Subcutaneous abdominal adipose tissue (tissue), 5 donors: ENCODE measurements around the gene EXOC8.

Experiments
- H3K27ac ChIP-seq: one replicate; pipeline ENCODE4 v1.7.0; 2013; ENCODE audit warnings: low read depth, mild to moderate bottlenecking, inconsistent platforms, low read length, moderate library complexity
- H3K27me3 ChIP-seq, 5 donors: one replicate each; pipeline ENCODE4 v1.7.0; 2013; ENCODE audit warnings: low read length in 5 of 5, inconsistent platforms in 1 of 5; ENCODE audit not compliant: control insufficient read depth in 5 of 5, insufficient read depth in 4 of 5
- H3K36me3 ChIP-seq, 5 donors: one replicate each; pipeline ENCODE4 v1.7.0; 2013; ENCODE audit warnings: low read length in 5 of 5; ENCODE audit not compliant: control insufficient read depth in 5 of 5, insufficient read depth in 5 of 5
- H3K4me1 ChIP-seq, 5 donors: one replicate each; pipeline ENCODE4 v1.7.0; 2013; ENCODE audit warnings: low read length in 5 of 5, mild to moderate bottlenecking in 3 of 5, moderate library complexity in 1 of 5; ENCODE audit not compliant: control insufficient read depth in 5 of 5, insufficient read depth in 5 of 5
- H3K4me3 ChIP-seq, 5 donors: one replicate each; pipeline ENCODE4 v1.7.0; 2013; ENCODE audit warnings: low read length in 5 of 5, low read depth in 1 of 5
- H3K9ac ChIP-seq, 5 donors: one replicate each; pipeline ENCODE4 v1.7.0; 2013; ENCODE audit warnings: low read length in 5 of 5, mild to moderate bottlenecking in 4 of 5, moderate library complexity in 3 of 5
- H3K9me3 ChIP-seq, 5 donors: one replicate each; pipeline ENCODE4 v1.7.0; 2013; ENCODE audit warnings: low read length in 5 of 5; ENCODE audit not compliant: control insufficient read depth in 5 of 5
- donor health status: healthy.
- donor health status: healthy.
- donor health status: healthy.
- donor health status: healthy.
- donor health status: healthy.

EXOC8 gene

GRCh38 chr1:231376101-231376500 is 38.4 kb upstream of the EXOC8 start:
- Histone ChIP-seq H3K4me3 (no peak overlapping the region), H3K36me3 (no peaks in the 10 kb centered on the region), H3K4me1 (peaks cover 0 to 27% (median 5%) of the 10 kb centered on the region in 5 donors), H3K9me3 (no peaks in the 10 kb centered on the region), H3K9ac (no peak overlapping the region), H3K27ac (no peak overlapping the region), H3K27me3 (no peaks in the 10 kb centered on the region)

GRCh38 chr1:231374394-231374793 is 36.7 kb upstream of the EXOC8 start:
- H3K9me3 ChIP-seq, result no peaks in the 10 kb centered on the region
- peaks cover 0 to 7% (median 2%) of the 10 kb centered on the region in 5 donors for H3K36me3 ChIP-seq
- H3K4me3 ChIP-seq, result no peak overlapping the region
- H3K27ac ChIP-seq, result no peak overlapping the region
- H3K27me3 ChIP-seq, result no peaks in the 10 kb centered on the region
- no peak overlapping the region for H3K9ac ChIP-seq
- H3K4me1 ChIP-seq, result peaks cover 0 to 25% (median 5%) of the 10 kb centered on the region in 5 donors

GRCh38 chr1:231372501-231372900 is 34.8 kb upstream of the EXOC8 start:
- no peak overlapping the region for H3K4me3 ChIP-seq
- no peaks in the 10 kb centered on the region for H3K9me3 ChIP-seq
- H3K4me1 ChIP-seq, result peaks cover 0 to 10% (median under 1%) of the 10 kb centered on the region in 5 donors
- H3K27ac ChIP-seq, result no peak overlapping the region
- no peaks in the 10 kb centered on the region for H3K27me3 ChIP-seq
- no peak overlapping the region for H3K9ac ChIP-seq
- peaks cover 0 to 16% (median 7%) of the 10 kb centered on the region in 5 donors for H3K36me3 ChIP-seq

- Histone ChIP-seq H3K4me3 (no peak overlapping the region), H3K36me3 (peaks cover 4 to 19% (median 18%) of the 10 kb centered on the region in 5 donors), H3K27me3 (no peaks in the 10 kb centered on the region), H3K9me3 (no peaks in the 10 kb centered on the region), H3K4me1 (no peaks in the 10 kb centered on the region), H3K27ac (no peak overlapping the region), H3K9ac (no peak overlapping the region)
Observed at GRCh38 chr1:231369282-231369681, 31.6 kb upstream of the EXOC8 start.

GRCh38 chr1:231364192-231364591 is 26.5 kb upstream of the EXOC8 start:
- peaks cover 2 to 18% (median 14%) of the 10 kb centered on the region in 5 donors for H3K36me3 ChIP-seq
- H3K9me3 ChIP-seq, result no peaks in the 10 kb centered on the region
- peaks cover 0 to under 1% (median 0%) of the 10 kb centered on the region in 5 donors for H3K4me1 ChIP-seq
- no peak overlapping the region for H3K9ac ChIP-seq
- H3K4me3 ChIP-seq, result no peak overlapping the region
- no peak overlapping the region for H3K27ac ChIP-seq
- H3K27me3 ChIP-seq, result no peaks in the 10 kb centered on the region

- Histone ChIP-seq H3K36me3 (peaks cover 2 to 18% (median 11%) of the 10 kb centered on the region in 5 donors), H3K9ac (no peak overlapping the region), H3K4me1 (peaks cover 0 to 2% (median 0%) of the 10 kb centered on the region in 5 donors), H3K27ac (no peak overlapping the region), H3K27me3 (no peaks in the 10 kb centered on the region), H3K4me3 (no peak overlapping the region), H3K9me3 (no peaks in the 10 kb centered on the region)
Observed at GRCh38 chr1:231363624-231364023, 26.0 kb upstream of the EXOC8 start.

- H3K27ac ChIP-seq, result no peak overlapping the region
- H3K27me3 ChIP-seq, result no peaks in the 10 kb centered on the region
- peaks cover 2 to 18% (median 9%) of the 10 kb centered on the region in 5 donors for H3K36me3 ChIP-seq
- H3K4me1 ChIP-seq, result peaks cover 2 to 5% (median 5%) of the 10 kb centered on the region in 5 donors
- no peaks in the 10 kb centered on the region for H3K9me3 ChIP-seq
- H3K4me3 ChIP-seq, result no peak overlapping the region
- no peak overlapping the region for H3K9ac ChIP-seq
Observed at GRCh38 chr1:231362325-231362724, 24.7 kb upstream of the EXOC8 start.

GRCh38 chr1:231359113-231359512 is 21.5 kb upstream of the EXOC8 start:
- no peaks in the 10 kb centered on the region for H3K27me3 ChIP-seq
- peaks cover 2 to 5% (median 5%) of the 10 kb centered on the region in 5 donors for H3K4me1 ChIP-seq
- no peak overlapping the region for H3K9ac ChIP-seq
- no peak overlapping the region for H3K4me3 ChIP-seq
- H3K36me3 ChIP-seq, result peaks cover 0 to 7% (median 6%) of the 10 kb centered on the region in 5 donors
- no peak overlapping the region for H3K27ac ChIP-seq
- no peaks in the 10 kb centered on the region for H3K9me3 ChIP-seq

- peaks cover 2 to 5% (median 5%) of the 10 kb centered on the region in 5 donors for H3K4me1 ChIP-seq
- H3K9ac ChIP-seq, result peak overlapping the region in 1 of 5 donors; percentile 19
- no peak overlapping the region for H3K4me3 ChIP-seq
- H3K27ac ChIP-seq, result no peak overlapping the region
- H3K27me3 ChIP-seq, result no peaks in the 10 kb centered on the region
- peaks cover under 1 to 11% (median 9%) of the 10 kb centered on the region in 5 donors for H3K36me3 ChIP-seq
- H3K9me3 ChIP-seq, result no peaks in the 10 kb centered on the region
Observed at GRCh38 chr1:231357831-231358354, 20.2 kb upstream of the EXOC8 start.

GRCh38 chr1:231357187-231357772 is 19.6 kb upstream of the EXOC8 start:
- peaks cover 4 to 5% (median 5%) of the 10 kb centered on the region in 5 donors for H3K4me1 ChIP-seq
- H3K9ac ChIP-seq, result no peak overlapping the region
- H3K27ac ChIP-seq, result no peak overlapping the region
- peaks cover 5 to 16% (median 14%) of the 10 kb centered on the region in 5 donors for H3K36me3 ChIP-seq
- H3K4me3 ChIP-seq, result no peak overlapping the region
- no peaks in the 10 kb centered on the region for H3K9me3 ChIP-seq
- H3K27me3 ChIP-seq, result no peaks in the 10 kb centered on the region
